ENCODE data around the gene OR2V1.
"Not testable (repeated sequence)": the region's sequence is repeated elsewhere in the genome, so short reads cannot be mapped to it uniquely, and the experiment has no call there.

Gene OR2V1

GRCh38 chr5:181100121-181100875 is 30.7 kb downstream of the OR2V1 start:
- DNase-seq: no peak

- no peak for DNase-seq
These were observed 31.3 kb downstream of the OR2V1 start for GRCh38 chr5:181099602-181100086.

- no peak for DNase-seq
These were observed 32.0 kb downstream of the OR2V1 start for GRCh38 chr5:181098762-181099601.

- DNase-seq: not testable (repeated sequence)
These were observed 33.0 kb downstream of the OR2V1 start for GRCh38 chr5:181097759-181098491.

- DNase-seq: not testable (repeated sequence)
These were observed 33.6 kb downstream of the OR2V1 start for GRCh38 chr5:181097383-181097753.

- not testable (repeated sequence) for DNase-seq
These were observed 34.1 kb downstream of the OR2V1 start for GRCh38 chr5:181096721-181097382.

GRCh38 chr5:181095162-181095561 is 35.8 kb downstream of the OR2V1 start:
- DNase-seq: not testable (repeated sequence)

GRCh38 chr5:181092428-181092827 is 38.5 kb downstream of the OR2V1 start:
- DNase-seq: no peak

GRCh38 chr5:181088289-181088688 is 42.7 kb downstream of the OR2V1 start:
- no peak for DNase-seq

GRCh38 chr5:181087309-181087708 is 43.7 kb downstream of the OR2V1 start:
- no peak for DNase-seq

GRCh38 chr5:181086884-181087205 is 44.1 kb downstream of the OR2V1 start:
- no peak for DNase-seq

- no peak for DNase-seq
These were observed 44.7 kb downstream of the OR2V1 start for GRCh38 chr5:181086026-181086883.

GRCh38 chr5:181084621-181085195 is 46.3 kb downstream of the OR2V1 start:
- DNase-seq: no peak

GRCh38 chr5:181081989-181082388 is 49.0 kb downstream of the OR2V1 start:
- no peak for DNase-seq

GRCh38 chr5:181076920-181077319 is 54.0 kb downstream of the OR2V1 start:
- no peak for DNase-seq
